ENCODE results near the gene FCSK. TPM values are rescaled to one million over a fixed set of nuclear protein-coding genes. Genes with fewer than 3 reads are reported as not detected.

Gene FCSK
- total RNA-seq, 1 experiment from 2014 or later, result 11.2 TPM

DNA sequence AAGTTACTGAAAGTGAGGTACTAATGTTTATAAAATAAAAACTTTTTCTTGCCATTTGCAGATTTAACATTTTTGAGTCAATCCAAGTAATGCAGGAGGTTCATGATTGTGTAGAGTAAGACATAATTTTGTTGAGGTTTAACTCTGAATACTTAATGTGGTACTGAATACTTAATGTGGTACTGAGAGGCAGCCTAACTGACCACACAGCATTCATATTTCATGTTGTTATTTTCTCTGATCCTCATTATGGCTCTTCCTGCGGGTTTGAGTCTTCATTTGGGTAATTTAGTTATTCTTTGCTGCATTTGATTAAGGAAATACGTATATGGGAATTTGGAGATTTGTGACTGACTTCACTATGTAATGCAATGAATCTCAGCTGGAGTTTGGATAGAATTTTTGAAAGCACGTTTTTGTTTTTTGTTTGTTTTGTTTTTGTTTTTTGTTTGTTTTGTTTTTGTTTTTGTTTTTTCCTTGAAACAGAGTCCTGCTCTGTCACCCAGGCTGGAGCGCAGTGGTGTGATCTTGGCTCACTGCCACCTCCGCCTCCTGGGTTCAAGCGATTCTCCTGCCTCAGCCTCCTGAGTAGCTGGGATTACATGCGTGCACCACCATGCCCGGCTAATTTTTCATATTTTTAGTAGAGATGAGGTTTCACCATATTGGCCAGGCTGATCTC is 73.1 kb downstream of the FCSK start:
- Histone ChIP-seq H3K9me3 (ENCODE audit: low read depth, low read length, poor library complexity, severe bottlenecking) (no peaks in the 10 kb centered on the region), H3K27ac (ENCODE audit: low read depth, low read length, poor library complexity, severe bottlenecking) (no peak overlapping the region), H3K27me3 (replicated peaks; ENCODE audit: insufficient read depth, low read depth, low read length, poor library complexity) (no peaks in the 10 kb centered on the region), H3K4me1 (ENCODE audit: insufficient read depth, low read length, poor library complexity, severe bottlenecking) (peaks cover 31% of the 10 kb centered on the region), H3K4me3 (ENCODE audit: low read depth, low read length, poor library complexity, severe bottlenecking) (peak overlapping the region; percentile 67), H3K36me3 (ENCODE audit: insufficient read depth, low read length, poor library complexity, severe bottlenecking) (peaks cover 69% of the 10 kb centered on the region)
- TF ChIP-seq EZH2 (IDR thresholded peaks at IDR 0.05; ENCODE audit: borderline replicate concordance, low read depth, low read length, poor library complexity, severe bottlenecking), result no peak
- TF ChIP-seq, protein P1, sequence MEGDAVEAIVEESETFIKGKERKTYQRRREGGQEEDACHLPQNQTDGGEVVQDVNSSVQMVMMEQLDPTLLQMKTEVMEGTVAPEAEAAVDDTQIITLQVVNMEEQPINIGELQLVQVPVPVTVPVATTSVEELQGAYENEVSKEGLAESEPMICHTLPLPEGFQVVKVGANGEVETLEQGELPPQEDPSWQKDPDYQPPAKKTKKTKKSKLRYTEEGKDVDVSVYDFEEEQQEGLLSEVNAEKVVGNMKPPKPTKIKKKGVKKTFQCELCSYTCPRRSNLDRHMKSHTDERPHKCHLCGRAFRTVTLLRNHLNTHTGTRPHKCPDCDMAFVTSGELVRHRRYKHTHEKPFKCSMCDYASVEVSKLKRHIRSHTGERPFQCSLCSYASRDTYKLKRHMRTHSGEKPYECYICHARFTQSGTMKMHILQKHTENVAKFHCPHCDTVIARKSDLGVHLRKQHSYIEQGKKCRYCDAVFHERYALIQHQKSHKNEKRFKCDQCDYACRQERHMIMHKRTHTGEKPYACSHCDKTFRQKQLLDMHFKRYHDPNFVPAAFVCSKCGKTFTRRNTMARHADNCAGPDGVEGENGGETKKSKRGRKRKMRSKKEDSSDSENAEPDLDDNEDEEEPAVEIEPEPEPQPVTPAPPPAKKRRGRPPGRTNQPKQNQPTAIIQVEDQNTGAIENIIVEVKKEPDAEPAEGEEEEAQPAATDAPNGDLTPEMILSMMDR (conservative IDR thresholded peaks at IDR 0.05; ENCODE audit: low read depth, low read length), result no peak
- POLR2A ChIA-PET (ENCODE audit: low non-redundant PET), result interaction anchor here (0.7 kb wide), 1 partner anchor 239 kb away, joined by 7 read pairs; no protein-coding TSS in a partner anchor
- DNase-seq (ENCODE audit: low spot score), result no peak
- intact Hi-C loops (cut with micrococcal nuclease; ENCODE audit: unreplicated experiment), result loop anchor here (10.0 kb wide), 1 partner anchor 127 kb away; no protein-coding TSS in a partner anchor
- CTCF ChIA-PET, result no interaction called here
- no TSS peak for BruUV-seq (replicated peaks)

DNA sequence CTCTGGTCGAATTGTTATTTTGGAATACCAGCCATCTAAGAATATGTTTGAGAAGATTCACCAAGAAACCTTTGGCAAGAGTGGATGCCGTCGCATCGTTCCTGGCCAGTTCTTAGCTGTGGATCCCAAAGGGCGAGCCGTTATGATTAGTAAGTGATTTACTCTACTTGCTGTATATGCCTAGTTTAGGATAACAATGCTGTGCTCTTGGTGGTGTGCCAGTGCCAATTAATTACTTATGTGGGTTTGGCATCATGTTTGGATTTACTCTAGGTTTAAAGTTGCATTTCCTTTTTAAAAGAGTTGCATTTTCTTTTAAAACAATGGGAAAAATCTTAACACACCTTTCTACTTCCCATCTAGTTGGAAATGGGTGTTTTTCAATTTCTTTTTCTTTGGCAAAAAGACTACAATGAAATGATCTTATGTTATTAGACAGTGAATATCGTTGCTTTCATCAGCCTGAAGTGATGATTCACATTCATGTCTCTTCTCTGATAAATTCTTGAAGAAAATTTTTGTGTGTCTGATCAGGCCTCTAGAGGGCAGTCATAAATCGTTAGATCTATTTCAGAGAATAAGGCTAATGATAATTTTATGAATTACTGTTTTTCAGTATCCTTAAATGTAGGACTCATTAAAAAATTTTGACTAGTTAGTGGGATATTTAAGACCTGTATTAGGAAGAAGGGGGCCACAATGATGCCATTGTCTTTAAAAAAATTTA is 74.8 kb downstream of the FCSK start:
- ChIA-PET POLR2A (ENCODE audit: low non-redundant PET) (no interaction called here), CTCF (interaction anchor here (0.5 kb wide), 1 partner anchor 10 kb away, joined by 7 read pairs; no protein-coding TSS in a partner anchor)
- Histone ChIP-seq H3K4me3 (ENCODE audit: low read depth, low read length, poor library complexity, severe bottlenecking) (no peak overlapping the region), H3K27me3 (replicated peaks; ENCODE audit: insufficient read depth, low read depth, low read length, poor library complexity) (no peaks in the 10 kb centered on the region), H3K36me3 (ENCODE audit: insufficient read depth, low read length, poor library complexity, severe bottlenecking) (peaks cover 87% of the 10 kb centered on the region), H3K9me3 (ENCODE audit: low read depth, low read length, poor library complexity, severe bottlenecking) (no peaks in the 10 kb centered on the region), H3K27ac (ENCODE audit: low read depth, low read length, poor library complexity, severe bottlenecking) (peak overlapping the region; percentile 8), H3K4me1 (ENCODE audit: insufficient read depth, low read length, poor library complexity, severe bottlenecking) (peaks cover 31% of the 10 kb centered on the region)
- TF ChIP-seq EZH2 (IDR thresholded peaks at IDR 0.05; ENCODE audit: borderline replicate concordance, low read depth, low read length, poor library complexity, severe bottlenecking), result no peak
- TF ChIP-seq, protein P1 (conservative IDR thresholded peaks at IDR 0.05; ENCODE audit: low read depth, low read length), result peak; percentile 68
- no TSS peak for BruUV-seq (replicated peaks)
- intact Hi-C loops (cut with micrococcal nuclease; ENCODE audit: unreplicated experiment), result loop anchor here (10.0 kb wide), 1 partner anchor 126 kb away; no protein-coding TSS in a partner anchor
- peak; percentile 80 for DNase-seq (ENCODE audit: low spot score)

Other genes starting within 250 kb of the FCSK start
- 39.6 and 40.4 TPM in 2 replicates for gene EXOSC6, start 202.7 kb upstream of the FCSK start, total RNA-seq (2021)
- gene AARS1, start 165.1 kb upstream of the FCSK start, total RNA-seq (2021), result 234 and 270 TPM in 2 replicates
- gene DDX19B, start 155.4 kb upstream of the FCSK start, total RNA-seq (2021), result 37.6 and 41.8 TPM in 2 replicates
- gene DDX19A, start 107.7 kb upstream of the FCSK start, total RNA-seq (2021), result 56.7 and 65.5 TPM in 2 replicates
- 26.5 and 29.0 TPM in 2 replicates for gene ST3GAL2, start 15.5 kb upstream of the FCSK start, total RNA-seq (2021)
- gene COG4, start 69.0 kb downstream of the FCSK start, total RNA-seq (2021), result 68.6 and 82.4 TPM in 2 replicates
- gene SF3B3, start 69.2 kb downstream of the FCSK start, total RNA-seq (2021), result 518 and 571 TPM in 2 replicates
- gene IL34, start 192.0 kb downstream of the FCSK start, total RNA-seq (2021), result not detected in 2 replicates
- gene MTSS2, start 231.5 kb downstream of the FCSK start, total RNA-seq (2021), result 47.6 and 54.8 TPM in 2 replicates

Measured in A673 (cell line).